Stimulated activated CD4-positive, alpha-beta T cell treated with anti-CD3 and anti-CD28 coated beads, Interleukin-2, amount 100 ng/mL, for 24 hours (primary cell): ENCODE results near the gene RPGR.

Experiments used
- DNase-seq, 2 donors: peaks; one replicate each; pipeline ENCODE4 v3.0.0-alpha.2; 2020

Gene RPGR

GRCh38 chrX:38326086-38326485, 1.2 kb downstream of the RPGR start:
- no peak for DNase-seq

GRCh38 chrX:38320819-38321218, 6.5 kb downstream of the RPGR start:
- DNase-seq = no peak

GRCh38 chrX:38318606-38319005, 8.7 kb downstream of the RPGR start:
- DNase-seq = no peak

GRCh38 chrX:38318196-38318595, 9.1 kb downstream of the RPGR start:
- DNase-seq = no peak

- no peak for DNase-seq
These were observed 12.1 kb downstream of the RPGR start for GRCh38 chrX:38315186-38315585.

GRCh38 chrX:38313190-38313589, 14.1 kb downstream of the RPGR start:
- no peak for DNase-seq

GRCh38 chrX:38312436-38312835, 14.9 kb downstream of the RPGR start:
- no peak for DNase-seq

- DNase-seq = no peak
These were observed 15.6 kb downstream of the RPGR start for GRCh38 chrX:38311743-38312142.

GRCh38 chrX:38305971-38306370, 21.3 kb downstream of the RPGR start:
- no peak for DNase-seq

- no peak for DNase-seq
These were observed 23.3 kb downstream of the RPGR start for GRCh38 chrX:38304010-38304409.

- no peak for DNase-seq
These were observed 33.6 kb downstream of the RPGR start for GRCh38 chrX:38293741-38294140.

GRCh38 chrX:38287674-38288073, 39.6 kb downstream of the RPGR start:
- no peak for DNase-seq

- no peak for DNase-seq
These were observed 41.7 kb downstream of the RPGR start for GRCh38 chrX:38285649-38286048.

GRCh38 chrX:38282049-38282448, 45.3 kb downstream of the RPGR start:
- no peak for DNase-seq

GRCh38 chrX:38279188-38279587, 48.1 kb downstream of the RPGR start:
- no peak for DNase-seq

GRCh38 chrX:38278682-38279081, 48.6 kb downstream of the RPGR start:
- no peak for DNase-seq

- no peak for DNase-seq
These were observed 49.5 kb downstream of the RPGR start for GRCh38 chrX:38277802-38278201.

GRCh38 chrX:38277136-38277535, 50.2 kb downstream of the RPGR start:
- DNase-seq = no peak

- DNase-seq = no peak
These were observed 51.2 kb downstream of the RPGR start for GRCh38 chrX:38276089-38276488.

- DNase-seq = no peak
These were observed 51.7 kb downstream of the RPGR start for GRCh38 chrX:38275615-38276014.

GRCh38 chrX:38273453-38273852, 53.9 kb downstream of the RPGR start:
- no peak for DNase-seq

GRCh38 chrX:38271154-38271716, 56.1 kb downstream of the RPGR start:
- no peak for DNase-seq

GRCh38 chrX:38268011-38268410, 59.3 kb downstream of the RPGR start:
- DNase-seq = no peak

- DNase-seq = no peak
These were observed 64.3 kb downstream of the RPGR start for GRCh38 chrX:38262715-38263620.

GRCh38 chrX:38260231-38260630, 67.1 kb downstream of the RPGR start:
- no peak for DNase-seq
